ENCODE measurements around the gene OR6A2. TPM values are rescaled to one million over a fixed set of nuclear protein-coding genes. Genes with fewer than 3 reads are reported as not detected.

OR6A2 gene
- total RNA-seq, 1 donor from 2014 or later, result 1.9 TPM

GRCh38 chr11:6757373-6757967, 42.0 kb downstream of the OR6A2 start:
- DNase-seq (ENCODE audit: low spot score), result peak; percentile 72

DNA sequence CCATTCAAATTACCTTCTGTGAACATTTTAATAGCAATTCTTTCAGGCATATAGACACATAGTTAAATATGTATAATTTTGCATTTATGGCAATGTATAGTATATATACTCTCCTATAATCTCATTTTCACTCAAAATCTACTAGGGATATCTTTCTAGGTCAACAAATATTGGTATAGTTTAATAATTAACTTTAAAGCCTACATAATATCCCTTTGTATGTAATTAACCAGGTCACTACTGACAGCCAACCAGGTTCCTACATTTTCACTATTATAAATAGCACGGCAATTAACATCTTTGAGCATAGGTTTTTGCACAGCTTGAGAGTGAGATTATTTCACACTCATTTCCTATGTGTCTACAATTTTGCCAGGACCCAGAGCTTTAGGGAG, 43.5 kb downstream of the OR6A2 start:
- no peak for DNase-seq (ENCODE audit: low spot score)

DNA sequence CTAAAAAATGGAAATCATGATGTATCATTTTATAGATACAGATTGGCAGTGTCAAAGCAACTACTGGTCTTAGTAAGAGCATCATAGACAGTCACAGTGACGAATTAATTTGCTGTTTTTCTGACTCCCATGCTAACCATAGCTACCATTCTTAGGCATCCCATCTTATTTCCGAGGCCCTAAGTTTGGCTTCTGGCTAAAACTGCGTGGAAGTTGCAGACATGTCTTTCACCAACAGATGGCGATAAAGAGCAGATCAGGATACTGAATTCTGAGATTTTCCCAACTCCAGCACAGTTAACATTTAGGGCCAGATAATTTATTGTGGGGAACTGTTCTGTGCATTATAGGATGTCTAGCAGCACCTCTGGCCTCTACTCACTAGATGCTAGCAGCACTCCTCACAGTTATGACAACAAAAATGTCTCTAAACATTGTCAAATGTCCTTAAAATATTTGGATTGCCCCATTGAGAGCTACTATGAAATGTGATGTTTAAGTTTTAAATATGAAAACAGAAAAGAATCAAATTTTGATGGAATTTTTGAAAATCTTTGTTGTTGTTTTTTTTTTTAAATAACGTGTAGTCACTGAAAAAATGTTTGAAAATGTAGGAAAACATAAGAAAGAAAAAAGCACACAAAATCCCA, 44.1 kb downstream of the OR6A2 start:
- DNase-seq (ENCODE audit: low spot score), result peak; percentile 33

DNA sequence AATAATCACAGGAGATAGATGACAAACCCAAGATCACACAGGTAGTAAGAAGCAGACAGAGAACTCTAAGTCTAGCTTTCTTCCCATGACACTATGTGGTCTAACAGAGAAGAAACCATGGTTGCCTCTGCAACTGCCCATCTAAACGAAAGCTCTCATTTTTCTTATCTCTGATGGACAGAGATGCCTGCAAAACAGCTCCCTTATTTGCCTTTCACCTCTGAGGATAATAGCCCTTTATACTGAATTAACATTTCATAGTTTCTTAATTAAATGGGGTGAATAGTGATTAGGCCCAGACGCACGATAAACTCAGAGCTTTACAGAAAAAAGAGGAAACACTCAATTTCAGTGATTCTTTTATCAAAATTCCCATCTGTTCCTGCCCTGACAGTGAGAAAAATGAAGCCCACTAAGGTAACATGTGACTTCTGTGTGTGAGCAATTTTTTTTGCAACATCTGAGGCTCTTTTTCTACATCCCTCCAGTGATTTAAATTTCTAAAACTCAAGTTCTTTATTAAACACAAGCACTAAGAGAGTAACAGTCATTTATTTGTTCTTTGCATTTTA, 52.3 kb downstream of the OR6A2 start:
- DNase-seq (ENCODE audit: low spot score), result no peak

DNA sequence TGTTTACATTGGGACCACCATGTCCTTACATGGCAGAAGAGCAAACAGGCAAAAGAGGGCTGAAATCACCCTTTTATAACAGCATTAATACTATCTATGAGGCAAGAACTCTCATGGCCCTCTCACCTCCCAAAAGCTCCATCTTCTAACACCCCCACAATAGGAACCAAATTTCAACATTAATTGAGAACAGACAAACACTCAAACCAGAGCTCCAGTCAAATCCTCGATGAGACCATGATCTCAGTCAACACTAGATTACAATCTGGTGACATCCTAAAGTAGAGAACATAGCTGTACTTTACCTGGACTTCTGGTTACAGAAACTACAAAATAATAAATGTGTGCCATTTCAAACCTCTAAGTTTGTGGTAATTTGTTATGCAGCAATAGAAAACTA, 52.9 kb downstream of the OR6A2 start:
- DNase-seq (ENCODE audit: low spot score), result no peak

DNA sequence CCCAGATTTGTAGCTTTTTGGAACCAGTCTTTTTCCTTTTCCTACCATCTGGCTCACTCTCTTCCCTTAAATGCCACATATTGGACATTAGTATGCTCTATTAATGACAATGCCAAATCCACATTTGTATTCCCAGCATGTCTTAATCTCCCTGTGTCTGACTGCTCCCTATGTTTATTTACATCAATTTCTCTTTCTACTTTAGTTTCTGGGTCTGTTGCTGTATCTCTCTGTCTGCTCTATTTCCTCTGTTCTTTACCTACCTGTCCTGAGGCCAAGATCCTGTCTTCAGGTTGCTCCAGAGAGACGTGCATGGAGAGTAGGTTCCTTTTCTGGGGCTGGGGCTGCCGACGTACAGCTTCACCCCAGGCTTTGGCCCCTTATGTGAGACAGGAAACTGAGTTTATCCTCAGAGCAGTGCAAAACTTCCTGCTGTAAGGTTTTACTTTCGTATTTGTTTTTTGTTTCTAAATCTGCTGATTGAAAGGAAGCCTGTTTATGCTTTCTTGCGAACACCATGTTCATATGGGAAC, 53.3 kb downstream of the OR6A2 start:
- no peak for DNase-seq (ENCODE audit: low spot score)

DNA sequence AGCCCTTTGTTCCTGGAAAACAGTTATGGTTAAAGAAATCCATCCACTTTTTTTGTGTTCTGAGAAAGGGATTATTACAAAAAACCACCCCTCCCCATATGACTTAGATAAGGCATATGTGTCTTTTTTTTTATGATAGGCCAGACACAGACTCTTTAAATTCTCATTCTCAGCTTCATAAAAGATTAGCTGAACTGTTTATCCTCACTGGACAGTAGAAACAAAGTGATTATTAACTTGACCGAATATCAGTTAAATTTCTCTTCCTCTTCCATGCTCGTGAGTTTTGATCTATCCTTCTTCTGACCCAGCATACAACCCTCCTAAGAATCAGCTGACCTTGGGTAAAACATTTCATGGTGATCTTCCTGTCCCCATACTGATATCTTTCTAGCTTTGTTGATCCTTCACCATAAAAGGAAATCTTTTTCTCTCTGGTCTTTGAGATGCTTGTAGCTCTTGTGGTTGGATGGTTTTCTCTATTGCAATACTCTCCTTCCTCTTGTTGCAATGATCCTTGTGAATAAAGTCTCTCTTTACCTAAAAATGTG, 53.9 kb downstream of the OR6A2 start:
- no peak for DNase-seq (ENCODE audit: low spot score)

DNA sequence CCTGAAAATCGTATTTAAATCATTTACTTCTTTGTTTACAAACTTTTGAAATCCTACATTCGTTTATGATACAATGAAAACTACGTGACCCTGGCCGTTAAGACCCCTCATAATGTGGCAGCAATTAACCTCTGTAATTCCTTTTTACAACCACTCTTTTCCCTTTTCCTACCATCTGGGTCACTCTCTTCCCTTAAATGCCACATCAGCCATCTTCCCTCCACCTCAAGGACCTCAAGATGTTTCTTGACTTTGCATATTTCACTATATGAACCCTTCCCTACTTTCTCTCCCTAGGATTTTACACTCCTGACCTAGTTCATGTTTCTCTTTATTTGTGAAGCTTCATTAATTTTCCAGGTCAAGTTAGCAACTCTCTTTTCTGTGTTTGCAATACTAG, 54.5 kb downstream of the OR6A2 start:
- no peak for DNase-seq (ENCODE audit: low spot score)

DNA sequence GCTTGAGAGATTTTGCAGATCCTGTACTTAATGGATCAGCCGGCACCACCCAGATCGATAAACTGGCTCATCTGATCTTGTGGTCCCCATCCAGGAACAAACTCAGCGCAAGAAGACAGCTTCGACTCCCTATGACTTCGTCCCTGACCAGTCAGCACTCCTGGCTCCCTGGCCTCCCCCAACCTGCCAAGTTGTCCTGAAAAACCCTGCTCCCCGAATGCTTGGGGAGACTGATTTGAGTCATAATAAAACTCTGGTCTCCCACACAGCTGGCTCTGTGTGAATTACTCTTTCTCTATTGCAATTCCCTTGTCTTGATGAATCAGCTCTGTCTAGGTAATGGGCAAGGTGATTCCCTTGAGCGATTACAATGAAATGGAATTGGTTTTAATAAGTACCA, 57.2 kb downstream of the OR6A2 start:
- DNase-seq (ENCODE audit: low spot score), result no peak

Other genes with a start within 250 kb of the OR6A2 start
- gene RRP8, start 196.1 kb downstream of the OR6A2 start, total RNA-seq (ENCODE audit: insufficient read depth, low replicate concordance), result 10.6 TPM
- 296 TPM for gene ILK, start 195.9 kb downstream of the OR6A2 start, total RNA-seq (ENCODE audit: insufficient read depth, low replicate concordance)
- 15.4 TPM for gene TAF10, start 187.5 kb downstream of the OR6A2 start, total RNA-seq (ENCODE audit: insufficient read depth, low replicate concordance)
- gene TPP1, start 180.3 kb downstream of the OR6A2 start, total RNA-seq (ENCODE audit: insufficient read depth, low replicate concordance), result 59.7 TPM
- 37.6 TPM for gene DCHS1, start 143.9 kb downstream of the OR6A2 start, total RNA-seq (ENCODE audit: insufficient read depth, low replicate concordance)
- 55.4 TPM for gene MRPL17, start 116.3 kb downstream of the OR6A2 start, total RNA-seq (ENCODE audit: insufficient read depth, low replicate concordance)
- gene OR2AG2, start 27.7 kb downstream of the OR6A2 start, total RNA-seq (ENCODE audit: insufficient read depth, low replicate concordance), result 4.3 TPM
- gene OR2AG1, start 16.7 kb downstream of the OR6A2 start, total RNA-seq (ENCODE audit: insufficient read depth, low replicate concordance), result 4.6 TPM
- gene OR10A5, start 46.0 kb upstream of the OR6A2 start, total RNA-seq (ENCODE audit: insufficient read depth, low replicate concordance), result not detected
- gene OR10A2, start 63.4 kb upstream of the OR6A2 start, total RNA-seq (ENCODE audit: insufficient read depth, low replicate concordance), result 1.9 TPM
- not detected for gene OR10A4, start 76.9 kb upstream of the OR6A2 start, total RNA-seq (ENCODE audit: insufficient read depth, low replicate concordance)
- gene OR2D2, start 92.8 kb upstream of the OR6A2 start, total RNA-seq (ENCODE audit: insufficient read depth, low replicate concordance), result 5.5 TPM
- 0.96 TPM for gene OR2D3, start 121.3 kb upstream of the OR6A2 start, total RNA-seq (ENCODE audit: insufficient read depth, low replicate concordance)
- 13.7 TPM for gene ZNF215, start 126.7 kb upstream of the OR6A2 start, total RNA-seq (ENCODE audit: insufficient read depth, low replicate concordance)
- gene ZNF214, start 220.7 kb upstream of the OR6A2 start, total RNA-seq (ENCODE audit: insufficient read depth, low replicate concordance), result 6.0 TPM
- 2.6 TPM for gene NLRP14, start 220.8 kb upstream of the OR6A2 start, total RNA-seq (ENCODE audit: insufficient read depth, low replicate concordance)